DOHH2 (cell line): ENCODE data around the gene BHLHA15.

Source experiments
- H3F3A ChIP-seq: fragments of 200-600 bp; sonication (generic), shearing (Covaris generic); 2 replicates; pipeline ENCODE4 v1.6.0; 2016; ENCODE audit warnings: antibody characterized with exemption, mild to moderate bottlenecking; ENCODE audit not compliant: control insufficient read depth, insufficient read depth
- H3K27ac ChIP-seq: fragments of 200-600 bp; sonication (generic); 2 replicates; pipeline ENCODE4 v1.5.1; 2014; ENCODE audit warnings: low read depth, mild to moderate bottlenecking, low read length, moderate library complexity
- H3K27me3 ChIP-seq: fragments of 200-600 bp; sonication (generic); 2 replicates; pipeline ENCODE4 v1.6.1; 2014; ENCODE audit warnings: mild to moderate bottlenecking, low read length, mixed read lengths; ENCODE audit not compliant: control insufficient read depth
- H3K36me3 ChIP-seq: fragments of 200-600 bp; sonication (generic); 2 replicates; pipeline ENCODE4 v1.6.1; 2014; ENCODE audit warnings: mild to moderate bottlenecking, low read length, moderate library complexity, mixed read lengths; ENCODE audit not compliant: control insufficient read depth
- H3K4me1 ChIP-seq: fragments of 200-600 bp; sonication (generic); 2 replicates; pipeline ENCODE4 v1.6.1; 2014; ENCODE audit warnings: mild to moderate bottlenecking, low read length, mixed read lengths; ENCODE audit not compliant: control insufficient read depth
- H3K4me2 ChIP-seq: fragments of 200-600 bp; sonication (generic); 2 replicates; pipeline ENCODE4 v1.6.0; 2014; ENCODE audit warnings: mild to moderate bottlenecking, low read length, moderate library complexity
- H3K4me3 ChIP-seq: fragments of 200-600 bp; sonication (generic); 2 replicates; pipeline ENCODE4 v1.5.1; 2014; ENCODE audit warnings: mild to moderate bottlenecking, low read length, mixed read lengths
- H3K79me2 ChIP-seq: fragments of 200-600 bp; sonication (generic); 2 replicates; pipeline ENCODE4 v1.6.1; 2014; ENCODE audit warnings: mild to moderate bottlenecking, low read length, mixed read lengths; ENCODE audit not compliant: control insufficient read depth
- H3K9me2 ChIP-seq: fragments of 200-600 bp; sonication (generic); replicated peaks from 2 replicates; pipeline ENCODE4 v1.6.1; 2014; ENCODE audit warnings: mild to moderate bottlenecking, low read length, mixed read lengths; ENCODE audit not compliant: control insufficient read depth
- H3K9me3 ChIP-seq: fragments of 200-600 bp; sonication (generic); 2 replicates; pipeline ENCODE4 v1.6.1; 2014; ENCODE audit warnings: antibody characterized with exemption, low read length, mixed read lengths; ENCODE audit not compliant: control insufficient read depth, insufficient read depth
- H4K20me1 ChIP-seq: fragments of 200-600 bp; sonication (generic); 2 replicates; pipeline ENCODE4 v1.6.0; 2014; ENCODE audit warnings: low read depth, mild to moderate bottlenecking, antibody characterized with exemption, low read length, moderate library complexity; ENCODE audit not compliant: control insufficient read depth, insufficient read depth
- CTCF ChIP-seq: fragments of 200-600 bp; sonication (generic); IDR thresholded peaks from one replicate; pipeline ENCODE4 v1.5.1; 2014; ENCODE audit warnings: antibody characterized with exemption, mild to moderate bottlenecking, low read depth, low read length; ENCODE audit not compliant: poor library complexity, severe bottlenecking
- EZH2phosphoT487 ChIP-seq: fragments of 200-600 bp; sonication (generic); IDR thresholded peaks from 2 replicates; pipeline ENCODE4 v1.6.1; 2017; ENCODE audit warnings: borderline replicate concordance, mild to moderate bottlenecking, antibody characterized with exemption, low read length, moderate library complexity, mixed read lengths

BHLHA15 gene

GRCh38 chr7:98171449-98171848 is 39.8 kb upstream of the BHLHA15 start:
- Histone ChIP-seq H3F3A (no peaks in the 10 kb centered on the region), H3K36me3 (peaks cover 9% of the 10 kb centered on the region; the same call in 1 of the 2 replicates), H3K4me3 (no peak overlapping the region), H3K4me2 (no peak overlapping the region), H3K79me2 (no peaks in the 10 kb centered on the region), H3K27ac (no peak overlapping the region), H3K27me3 (no peaks in the 10 kb centered on the region), H3K4me1 (no peaks in the 10 kb centered on the region), H3K9me3 (no peaks in the 10 kb centered on the region), H4K20me1 (peaks cover 22% of the 10 kb centered on the region), H3K9me2 (no peaks in the 10 kb centered on the region)
- TF ChIP-seq EZH2phosphoT487 (no peak), CTCF (no peak)

GRCh38 chr7:98174334-98175259 is 36.6 kb upstream of the BHLHA15 start:
- Histone ChIP-seq H3K4me1 (peaks cover 6% of the 10 kb centered on the region; the same call in 1 of the 2 replicates), H3K4me3 (no peak overlapping the region), H3K36me3 (peaks cover 9% of the 10 kb centered on the region; the same call in 1 of the 2 replicates), H3K27ac (no peak overlapping the region), H3K27me3 (no peaks in the 10 kb centered on the region), H3K9me3 (no peaks in the 10 kb centered on the region), H3K9me2 (no peaks in the 10 kb centered on the region), H3K79me2 (no peaks in the 10 kb centered on the region), H4K20me1 (0 out of 2 replicates have a peak, but pooled peaks cover 7% of the 10 kb centered on the region), H3K4me2 (no peak overlapping the region), H3F3A (no peaks in the 10 kb centered on the region)
- TF ChIP-seq CTCF, result no peak
- TF ChIP-seq EZH2phosphoT487, result no peak

GRCh38 chr7:98175260-98175940 is 35.8 kb upstream of the BHLHA15 start:
- Histone ChIP-seq H3K27ac (no peak overlapping the region), H3K4me1 (peaks cover 6% of the 10 kb centered on the region; the same call in 1 of the 2 replicates), H3K9me3 (no peaks in the 10 kb centered on the region), H3K9me2 (no peaks in the 10 kb centered on the region), H3K79me2 (no peaks in the 10 kb centered on the region), H4K20me1 (0 out of 2 replicates have a peak, but pooled peaks cover 3% of the 10 kb centered on the region), H3K36me3 (peaks cover 9% of the 10 kb centered on the region; the same call in 1 of the 2 replicates), H3K4me2 (no peak overlapping the region), H3K4me3 (no peak overlapping the region), H3K27me3 (no peaks in the 10 kb centered on the region), H3F3A (no peaks in the 10 kb centered on the region)
- TF ChIP-seq CTCF (no peak), EZH2phosphoT487 (no peak)
